Spleen (tissue), 7 donors: ENCODE data around the gene AUP1.
A peak's percentile ranks its signal among the peaks of the same experiment; 100 is the strongest.

ENCODE experiments used
- CTCF ChIP-seq, 11 experiments: fragments of 200-600 bp in 7 of 11; fragments of 450-650 bp in 4 of 11; sonication (generic) in 4 of 11; IDR thresholded peaks in 8 of 11; conservative IDR thresholded peaks in 3 of 11; 1 replicate in 7 of 11; 2 replicates in 4 of 11; pipeline versions ENCODE4 v1.4.0 to v1.8.0; 2016 to 2021; ENCODE audit warnings: antibody characterized with exemption in 11 of 11, inconsistent platforms in 4 of 11, mild to moderate bottlenecking in 1 of 11
- POLR2AphosphoS5 ChIP-seq, 3 donors: sonication (generic); formaldehyde crosslinking; IDR thresholded peaks; one replicate each; pipeline ENCODE4 v1.5.1; 2017; ENCODE audit warnings: antibody characterized with exemption in 3 of 3
- donor health status: DM: no; HTN: no; CAD: no; lungs with moderate emphysema.
- donor health status: DM: no; HTN: no; CAD: no.
- donor health status: DM: no; HTN: no; CAD: no.

GRCh38 chr2:74544634-74545033 is 15.1 kb upstream of the AUP1 start:
- peak in 2 of 11 experiments; percentile 12 to 29 for TF ChIP-seq CTCF (IDR thresholded peaks at IDR 0.05 in 8 of 11, conservative IDR thresholded peaks at IDR 0.05 in 3 of 11)
- no peak for TF ChIP-seq POLR2AphosphoS5 (IDR thresholded peaks at IDR 0.05)
